GM10248 (cell line): ENCODE data around the gene ASCC3.

Source experiments
- CTCF ChIA-PET: fragments of 300-600 bp; sonication (Branson Sonifier 250); formaldehyde crosslinking; extraction: SDS; loops from one replicate; lab custom pipeline; 2021; ENCODE audit warnings: antibody characterized with exemption; lab: Yijun Ruan, JAX
- POLR2A ChIA-PET: fragments of 350-650 bp; sonication (Branson Sonifier 250); formaldehyde crosslinking; extraction: SDS; loops from one replicate; lab custom pipeline; 2020; ENCODE audit warnings: antibody characterized with exemption; lab: Yijun Ruan, JAX
- DNase-seq: peaks from one replicate; pipeline ENCODE4 v3.0.0; 2012; ENCODE audit errors: extremely low spot score
- TF ChIP-seq, protein P1 (sequence below): IDR thresholded peaks from 2 replicates; pipeline ENCODE4 v1.5.1; 2012; ENCODE audit warnings: mild to moderate bottlenecking, low read depth; ENCODE audit errors: extremely low read depth, missing control alignments, control extremely low read depth

The ASCC3 gene

GRCh38 chr6:100538086-100538485 is 343.0 kb downstream of the ASCC3 start:
- ChIA-PET CTCF (no interaction called here), POLR2A (no interaction called here)
- TF ChIP-seq, protein P1, sequence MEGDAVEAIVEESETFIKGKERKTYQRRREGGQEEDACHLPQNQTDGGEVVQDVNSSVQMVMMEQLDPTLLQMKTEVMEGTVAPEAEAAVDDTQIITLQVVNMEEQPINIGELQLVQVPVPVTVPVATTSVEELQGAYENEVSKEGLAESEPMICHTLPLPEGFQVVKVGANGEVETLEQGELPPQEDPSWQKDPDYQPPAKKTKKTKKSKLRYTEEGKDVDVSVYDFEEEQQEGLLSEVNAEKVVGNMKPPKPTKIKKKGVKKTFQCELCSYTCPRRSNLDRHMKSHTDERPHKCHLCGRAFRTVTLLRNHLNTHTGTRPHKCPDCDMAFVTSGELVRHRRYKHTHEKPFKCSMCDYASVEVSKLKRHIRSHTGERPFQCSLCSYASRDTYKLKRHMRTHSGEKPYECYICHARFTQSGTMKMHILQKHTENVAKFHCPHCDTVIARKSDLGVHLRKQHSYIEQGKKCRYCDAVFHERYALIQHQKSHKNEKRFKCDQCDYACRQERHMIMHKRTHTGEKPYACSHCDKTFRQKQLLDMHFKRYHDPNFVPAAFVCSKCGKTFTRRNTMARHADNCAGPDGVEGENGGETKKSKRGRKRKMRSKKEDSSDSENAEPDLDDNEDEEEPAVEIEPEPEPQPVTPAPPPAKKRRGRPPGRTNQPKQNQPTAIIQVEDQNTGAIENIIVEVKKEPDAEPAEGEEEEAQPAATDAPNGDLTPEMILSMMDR = no peak
- DNase-seq = no peak

DNA sequence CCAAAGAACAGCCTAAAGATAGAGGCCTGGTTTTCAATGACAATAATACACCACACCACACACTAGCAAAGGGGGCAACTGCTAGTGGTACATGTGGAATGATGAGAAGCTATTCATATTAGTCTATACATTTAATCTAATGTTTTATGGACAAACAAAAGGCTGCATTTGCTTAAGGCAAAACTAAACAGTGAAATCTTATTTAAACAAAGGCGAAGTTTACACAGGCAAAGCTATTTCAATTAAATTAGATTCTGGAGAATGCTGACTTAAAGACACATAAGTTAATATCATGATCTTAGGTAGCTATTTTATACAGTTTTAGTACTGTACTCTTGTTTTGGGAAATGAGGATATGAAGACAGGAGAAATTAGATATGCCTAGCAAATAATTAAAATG is 362.5 kb downstream of the ASCC3 start:
- ChIA-PET POLR2A (no interaction called here), CTCF (interaction anchor here (1.6 kb wide), 1 partner anchor 9 kb away, joined by 4 read pairs; no protein-coding TSS in a partner anchor)
- no peak for DNase-seq
- TF ChIP-seq, protein P1 = no peak

GRCh38 chr6:100517633-100518032 is 363.5 kb downstream of the ASCC3 start:
- ChIA-PET POLR2A (no interaction called here), CTCF (interaction anchor here (1.6 kb wide), 1 partner anchor 10 kb away, joined by 4 read pairs; no protein-coding TSS in a partner anchor)
- DNase-seq = no peak
- TF ChIP-seq, protein P1 = no peak

DNA sequence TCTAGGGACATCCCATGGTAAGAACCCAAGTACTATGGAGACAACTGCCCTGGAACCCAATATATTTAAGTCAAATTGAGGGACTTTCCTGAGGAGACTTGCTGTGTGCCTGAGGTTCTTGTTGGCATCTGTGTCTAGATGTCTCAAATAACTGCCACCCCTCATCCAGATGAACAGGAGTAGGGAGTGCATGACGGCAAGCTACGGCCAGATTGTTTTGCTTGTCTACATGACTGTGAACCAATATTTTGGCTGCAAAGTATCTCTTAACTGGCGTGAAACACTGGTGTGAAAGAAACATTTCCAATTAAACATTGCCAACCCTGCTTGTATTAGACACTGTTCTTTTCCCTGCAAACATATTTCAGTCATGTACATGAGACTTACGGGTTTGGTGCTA is 364.0 kb downstream of the ASCC3 start:
- CTCF ChIA-PET = no interaction called here
- POLR2A ChIA-PET = no interaction called here
- TF ChIP-seq, protein P1 = no peak
- no peak for DNase-seq

DNA sequence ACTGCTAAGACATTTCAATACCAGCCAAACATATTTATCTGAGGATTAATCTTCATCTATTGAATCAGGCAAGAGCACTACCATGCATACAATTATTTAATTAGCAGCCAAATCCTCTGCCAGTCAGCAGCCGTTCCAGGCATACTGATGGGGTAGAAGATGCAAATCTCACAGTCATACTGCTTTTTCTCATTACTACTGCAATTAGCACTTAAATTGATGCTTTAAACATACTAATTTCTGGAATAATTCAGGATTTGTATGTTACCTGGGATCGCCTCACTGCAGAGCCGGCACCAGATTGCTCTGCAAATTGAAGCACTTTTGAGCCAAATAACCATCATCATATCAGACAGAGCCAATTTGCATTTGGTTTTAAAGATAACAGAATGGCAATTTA is 366.5 kb downstream of the ASCC3 start:
- DNase-seq = no peak
- TF ChIP-seq, protein P1 = no peak
- ChIA-PET POLR2A (no interaction called here), CTCF (interaction anchor here (1.4 kb wide), 1 partner anchor 9 kb away, joined by 4 read pairs; no protein-coding TSS in a partner anchor)

DNA sequence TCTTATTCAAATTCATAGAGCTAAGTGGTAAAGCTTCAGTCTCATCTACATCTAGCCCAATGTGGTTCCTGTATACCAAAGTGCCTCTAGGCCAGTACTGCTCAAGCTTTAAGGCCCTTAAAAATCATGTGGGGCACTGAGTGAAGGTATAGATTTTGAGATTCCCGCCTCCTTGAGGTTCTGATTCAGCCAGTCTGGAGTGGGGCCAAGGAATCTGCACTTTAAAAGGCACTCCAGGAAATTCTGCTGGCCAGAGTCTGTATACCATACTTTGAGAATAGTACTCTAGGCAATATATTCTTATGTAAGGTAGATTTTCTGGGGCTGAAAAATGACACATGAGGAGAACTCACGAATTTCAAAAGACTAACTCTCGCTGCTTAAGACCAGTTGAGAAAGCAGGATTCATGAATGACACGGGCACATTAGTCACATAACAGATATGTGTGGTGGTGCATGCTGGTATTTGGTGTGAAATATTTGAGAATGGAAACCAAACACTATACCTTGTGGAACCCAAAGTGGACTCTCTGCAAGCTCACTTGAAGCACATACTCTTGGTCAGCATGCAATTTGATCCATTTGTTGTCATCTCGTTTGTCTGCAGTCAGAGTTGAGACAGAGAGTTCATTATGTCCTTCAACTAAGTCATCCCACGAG is 368.8 kb downstream of the ASCC3 start:
- ChIA-PET POLR2A (no interaction called here), CTCF (interaction anchor here (1.4 kb wide), 1 partner anchor 11 kb away, joined by 6 read pairs; no protein-coding TSS in a partner anchor)
- TF ChIP-seq, protein P1 = no peak
- no peak for DNase-seq
